Brain microvascular endothelial cell (primary cell): ENCODE results near the gene GPD2.
"Not testable (repeated sequence)": the region's sequence is repeated elsewhere in the genome, so short reads cannot be mapped to it uniquely, and the experiment has no call there.

Source experiments
- DNase-seq: peaks from one replicate; pipeline ENCODE4 v3.0.0-alpha.2; 2020
- H3K27ac ChIP-seq: fragments of 250-450 bp; sonication (Bioruptor Pico); 2 replicates; pipeline ENCODE4 v1.5.1; 2020; ENCODE audit warnings: mild to moderate bottlenecking, moderate library complexity
- H3K27me3 ChIP-seq: fragments of 250-450 bp; sonication (Bioruptor Pico); replicated peaks from 2 replicates; pipeline ENCODE4 v1.5.1; 2020; ENCODE audit warnings: mild to moderate bottlenecking
- H3K36me3 ChIP-seq: fragments of 250-450 bp; sonication (Bioruptor Pico); replicated peaks from 2 replicates; pipeline ENCODE4 v1.5.1; 2020; ENCODE audit warnings: mild to moderate bottlenecking
- H3K4me3 ChIP-seq: 2 replicates; pipeline ENCODE4 v1.5.1; 2011; ENCODE audit warnings: low read depth, mild to moderate bottlenecking, control low read depth, low read length, moderate library complexity
- in situ Hi-C: cut with HindIII; loops from 2 replicates; pipeline ENCODE4 v1.10.0; 2017; ENCODE audit warnings: low sequenced_read_pairs, low pct_ligation_motif_present
- TF ChIP-seq, protein P1 (sequence below): IDR thresholded peaks from 2 replicates; pipeline ENCODE4 v1.5.1; 2011; ENCODE audit warnings: low read depth, mild to moderate bottlenecking, moderate library complexity, low read length, control low read depth, inconsistent platforms; ENCODE audit errors: missing control alignments

Gene GPD2

DNA sequence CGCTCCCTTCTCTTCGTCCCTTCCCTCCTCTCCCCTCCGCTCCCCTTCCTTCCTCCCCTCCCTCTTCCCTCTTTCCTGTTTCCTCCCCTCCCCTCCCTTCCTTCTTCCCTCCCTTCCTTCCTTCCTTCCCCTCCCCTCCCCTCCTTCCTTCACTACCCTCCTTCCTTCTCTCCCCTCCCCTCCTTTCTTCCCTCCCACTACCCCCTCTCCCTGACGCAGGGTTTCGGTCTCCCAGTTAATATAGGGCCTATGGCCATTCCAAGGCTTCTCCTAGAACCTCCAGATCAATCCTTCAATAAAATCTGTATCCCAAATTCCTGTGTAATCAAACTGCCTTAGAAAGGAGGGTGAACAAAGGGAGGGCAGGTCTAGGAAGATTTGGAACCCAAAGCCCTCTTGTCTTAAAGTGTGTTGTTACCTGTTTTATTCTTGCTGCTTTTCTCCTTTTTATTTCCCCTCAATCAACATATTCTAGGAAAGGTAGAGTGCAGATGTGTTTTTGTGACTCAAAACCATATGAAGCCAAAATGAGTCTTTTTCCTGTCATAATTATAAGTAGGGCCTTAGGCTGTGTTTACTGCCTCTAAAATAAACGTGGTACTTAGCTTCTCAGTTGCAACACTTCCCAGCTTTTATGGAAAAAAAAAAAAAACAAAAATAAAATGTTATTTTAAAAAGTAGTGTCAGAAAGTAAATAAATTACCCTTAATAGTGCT lies 53.7 kb downstream of the GPD2 start:
- Histone ChIP-seq H3K36me3 (no peaks in the 10 kb centered on the region), H3K4me3 (no peak overlapping the region), H3K27ac (no peak overlapping the region), H3K27me3 (no peaks in the 10 kb centered on the region)
- no peak for DNase-seq
- in situ Hi-C loops: no loop called here
- TF ChIP-seq, protein P1, sequence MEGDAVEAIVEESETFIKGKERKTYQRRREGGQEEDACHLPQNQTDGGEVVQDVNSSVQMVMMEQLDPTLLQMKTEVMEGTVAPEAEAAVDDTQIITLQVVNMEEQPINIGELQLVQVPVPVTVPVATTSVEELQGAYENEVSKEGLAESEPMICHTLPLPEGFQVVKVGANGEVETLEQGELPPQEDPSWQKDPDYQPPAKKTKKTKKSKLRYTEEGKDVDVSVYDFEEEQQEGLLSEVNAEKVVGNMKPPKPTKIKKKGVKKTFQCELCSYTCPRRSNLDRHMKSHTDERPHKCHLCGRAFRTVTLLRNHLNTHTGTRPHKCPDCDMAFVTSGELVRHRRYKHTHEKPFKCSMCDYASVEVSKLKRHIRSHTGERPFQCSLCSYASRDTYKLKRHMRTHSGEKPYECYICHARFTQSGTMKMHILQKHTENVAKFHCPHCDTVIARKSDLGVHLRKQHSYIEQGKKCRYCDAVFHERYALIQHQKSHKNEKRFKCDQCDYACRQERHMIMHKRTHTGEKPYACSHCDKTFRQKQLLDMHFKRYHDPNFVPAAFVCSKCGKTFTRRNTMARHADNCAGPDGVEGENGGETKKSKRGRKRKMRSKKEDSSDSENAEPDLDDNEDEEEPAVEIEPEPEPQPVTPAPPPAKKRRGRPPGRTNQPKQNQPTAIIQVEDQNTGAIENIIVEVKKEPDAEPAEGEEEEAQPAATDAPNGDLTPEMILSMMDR: no peak

DNA sequence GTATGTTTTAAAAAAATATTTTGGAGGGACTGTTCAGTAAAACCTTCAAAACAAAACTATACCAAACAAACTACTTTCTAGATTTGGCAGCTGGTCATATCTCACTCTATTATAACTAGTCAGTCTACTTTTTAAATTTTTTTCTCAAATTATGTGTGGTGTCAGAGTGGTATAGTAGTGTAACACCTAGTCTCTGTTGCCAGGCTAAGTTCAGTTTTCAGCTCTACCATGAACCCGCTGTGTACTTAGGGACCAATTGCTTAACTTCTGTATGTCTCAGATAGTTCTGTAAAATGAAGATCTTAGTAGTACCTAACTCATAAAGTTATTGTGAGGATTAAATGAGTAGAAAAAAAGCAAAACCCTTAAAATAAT lies 54.3 kb downstream of the GPD2 start:
- H3K36me3 ChIP-seq: no peaks in the 10 kb centered on the region
- TF ChIP-seq, protein P1: no peak
- no peak for DNase-seq
- H3K27me3 ChIP-seq: no peaks in the 10 kb centered on the region
- H3K27ac ChIP-seq: no peak overlapping the region
- H3K4me3 ChIP-seq: no peak overlapping the region
- in situ Hi-C loops: no loop called here

DNA sequence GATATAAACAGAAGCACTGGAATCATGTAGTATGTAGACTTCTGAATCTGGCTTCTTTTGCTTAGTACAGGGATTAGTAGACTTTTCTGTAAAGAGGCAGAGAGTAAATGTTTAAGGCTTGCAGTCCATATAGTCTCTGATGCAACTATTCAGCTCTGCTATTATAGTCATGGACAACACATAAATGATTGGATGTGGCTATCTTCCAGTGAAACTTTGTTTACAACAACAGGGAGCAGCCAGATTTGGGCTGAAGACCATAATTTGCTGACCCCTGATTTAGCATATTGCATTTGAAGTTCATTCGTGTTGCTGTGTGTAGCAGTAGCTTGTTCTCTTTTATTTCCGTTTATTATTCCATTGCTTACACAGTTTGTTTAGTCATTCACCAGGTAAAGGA lies 55.0 kb downstream of the GPD2 start:
- Histone ChIP-seq H3K4me3 (no peak overlapping the region), H3K27ac (no peak overlapping the region), H3K27me3 (no peaks in the 10 kb centered on the region), H3K36me3 (no peaks in the 10 kb centered on the region)
- no peak for DNase-seq
- in situ Hi-C loops: no loop called here
- TF ChIP-seq, protein P1: no peak

DNA sequence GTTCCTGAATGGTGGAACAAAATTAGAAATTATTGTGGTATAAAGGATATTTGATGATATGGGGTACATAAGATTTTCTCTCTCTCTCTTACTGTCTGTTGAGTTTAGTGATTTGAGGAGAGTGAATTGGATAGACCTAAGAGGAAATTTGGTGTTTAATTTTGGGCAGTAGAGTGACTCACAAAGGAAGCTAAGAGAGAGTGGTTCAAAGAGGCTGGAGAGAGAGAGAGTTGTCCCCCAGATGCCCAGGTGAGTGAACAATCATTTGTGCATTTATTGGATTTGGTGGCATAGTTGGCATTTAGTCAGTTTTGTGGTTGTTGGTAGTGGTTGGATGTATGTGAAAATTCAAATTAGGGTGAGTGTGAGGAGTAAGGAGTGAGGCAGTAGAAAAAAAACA lies 56.8 kb downstream of the GPD2 start:
- H3K27me3 ChIP-seq: no peaks in the 10 kb centered on the region
- DNase-seq: no peak
- in situ Hi-C loops: no loop called here
- H3K36me3 ChIP-seq: no peaks in the 10 kb centered on the region
- no peak overlapping the region for H3K27ac ChIP-seq
- TF ChIP-seq, protein P1: no peak
- H3K4me3 ChIP-seq: no peak overlapping the region

DNA sequence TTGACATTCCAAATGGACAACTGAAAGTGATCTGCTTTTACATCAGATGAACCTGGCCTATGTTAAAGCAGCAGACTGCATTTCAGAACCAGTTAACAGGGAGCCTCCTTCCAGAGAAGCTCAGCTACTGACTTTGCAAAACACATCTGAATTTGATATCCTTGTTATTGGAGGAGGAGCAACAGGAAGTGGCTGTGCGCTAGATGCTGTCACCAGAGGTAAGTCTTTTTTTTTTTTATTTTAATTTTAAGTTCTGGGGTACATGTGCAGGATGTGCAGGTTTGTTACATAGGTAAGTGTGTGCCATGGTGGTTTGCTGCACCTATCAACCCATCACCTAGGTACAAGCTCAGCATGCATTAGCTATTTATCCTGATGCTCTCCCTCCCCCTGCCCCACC lies 59.8 kb downstream of the GPD2 start:
- in situ Hi-C loops, DNase-seq: not testable (repeated sequence)

DNA sequence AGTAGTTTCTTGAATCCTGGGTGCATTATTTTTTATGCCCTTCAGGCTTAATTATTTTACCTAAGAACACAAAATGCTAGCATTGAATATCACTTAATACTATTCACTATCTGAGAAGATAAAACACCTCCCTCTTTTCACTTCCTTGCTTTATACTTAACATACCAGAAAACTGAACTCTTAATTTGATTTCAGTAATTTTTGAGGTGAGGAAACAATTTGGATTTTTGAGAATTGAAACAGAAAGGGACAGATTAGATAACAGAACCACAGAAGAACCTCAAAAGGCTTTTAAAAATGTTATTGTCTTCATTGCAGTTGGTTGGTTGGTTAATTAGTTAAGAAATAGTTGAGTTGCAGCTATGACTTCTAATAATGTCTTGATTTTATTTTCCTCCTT lies 69.5 kb downstream of the GPD2 start:
- Histone ChIP-seq H3K27me3 (no peaks in the 10 kb centered on the region), H3K4me3 (no peak overlapping the region), H3K27ac (no peak overlapping the region), H3K36me3 (no peaks in the 10 kb centered on the region)
- in situ Hi-C loops: no loop called here
- no peak for DNase-seq
- TF ChIP-seq, protein P1: no peak

More for the DNA sequence above, 59.8 kb downstream of the GPD2 start:
- H3K27ac ChIP-seq, H3K27me3 ChIP-seq, H3K36me3 ChIP-seq, H3K4me3 ChIP-seq: not testable (repeated sequence)
